ENCODE data around the gene HERC2. TPM values are rescaled to one million over a fixed set of nuclear protein-coding genes. Genes with fewer than 3 reads are reported as not detected.

Gene HERC2
- total and polyA plus RNA-seq, 12 donors: 24.4 to 77.0 (median 60.3) TPM

- no peak for DNase-seq
- Histone ChIP-seq H3K9me3 (no peaks in the 10 kb centered on the region), H3K4me3 (no peak overlapping the region), H3K27me3 (no peaks in the 10 kb centered on the region), H3K27ac (no peak overlapping the region), H3K36me3 (peaks cover 0 to 100% (median 54%) of the 10 kb centered on the region in 9 donors), H3K4me1 (no peaks in the 10 kb centered on the region)
- 86 to 94% methylated on average over 13 of the region's 13 CpGs for WGBS, 2 donors
- TF ChIP-seq CTCF (IDR thresholded peaks at IDR 0.05): no peak
- intact Hi-C loops (cut with DNase I): no loop called here
- no peak for ATAC-seq
These were observed 206.1 kb downstream of the HERC2 start for GRCh38 chr15:28115871-28116270.

DNA sequence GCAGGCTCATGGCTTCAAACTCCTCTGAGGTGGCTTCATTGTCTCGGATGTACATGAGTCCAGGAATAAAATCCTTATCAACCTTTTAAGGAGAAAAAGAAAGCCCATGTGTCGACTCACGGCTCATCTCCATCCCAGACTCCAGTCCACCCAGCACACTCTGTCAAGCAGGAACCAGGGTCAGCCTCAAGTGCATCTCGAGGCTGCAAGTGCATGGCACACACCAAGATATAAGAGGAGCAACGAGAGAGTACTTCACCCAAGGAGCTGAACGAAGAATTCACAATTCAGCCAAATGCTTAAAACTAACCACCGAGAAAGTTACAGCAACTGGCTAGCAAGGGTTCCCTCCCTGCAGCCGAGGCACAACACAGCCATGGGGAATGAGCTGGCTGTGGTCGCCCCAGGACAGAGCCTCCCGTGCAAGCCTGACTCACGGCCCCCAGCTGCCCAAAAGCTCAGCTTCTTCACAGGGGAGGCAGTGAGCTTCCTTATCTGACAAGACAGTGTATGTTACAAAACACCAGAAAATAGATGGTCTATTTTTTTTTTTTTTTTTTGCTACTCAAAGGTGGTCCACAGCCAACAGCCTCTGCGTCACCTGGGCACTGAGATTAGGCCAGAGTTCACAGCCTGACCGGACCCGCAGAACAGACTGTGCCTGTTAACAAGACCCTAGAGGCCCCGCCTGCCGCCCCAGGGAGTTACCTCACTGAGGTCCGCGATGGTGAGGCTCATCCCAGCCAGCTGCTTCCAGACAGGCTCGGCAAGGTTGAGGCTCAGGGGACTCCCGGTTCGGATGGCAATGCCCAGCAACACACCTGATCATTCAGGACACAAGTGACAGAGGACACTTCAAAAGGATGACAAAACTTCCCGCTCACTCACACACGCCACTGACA, 207.0 kb downstream of the HERC2 start:
- Histone ChIP-seq H3K4me3 (no peak overlapping the region), H3K36me3 (peaks cover 0 to 95% (median 46%) of the 10 kb centered on the region in 9 donors), H3K9me3 (no peaks in the 10 kb centered on the region), H3K4me1 (no peaks in the 10 kb centered on the region), H3K27ac (no peak overlapping the region), H3K27me3 (no peaks in the 10 kb centered on the region)
- DNase-seq (no peak), ATAC-seq (no peak)
- whole genome bisulfite sequencing, 2 donors: 93 to 95% methylated on average over 23 of the region's 23 CpGs
- TF ChIP-seq CTCF (IDR thresholded peaks at IDR 0.05): no peak
- intact Hi-C loops (cut with DNase I): no loop called here

DNA sequence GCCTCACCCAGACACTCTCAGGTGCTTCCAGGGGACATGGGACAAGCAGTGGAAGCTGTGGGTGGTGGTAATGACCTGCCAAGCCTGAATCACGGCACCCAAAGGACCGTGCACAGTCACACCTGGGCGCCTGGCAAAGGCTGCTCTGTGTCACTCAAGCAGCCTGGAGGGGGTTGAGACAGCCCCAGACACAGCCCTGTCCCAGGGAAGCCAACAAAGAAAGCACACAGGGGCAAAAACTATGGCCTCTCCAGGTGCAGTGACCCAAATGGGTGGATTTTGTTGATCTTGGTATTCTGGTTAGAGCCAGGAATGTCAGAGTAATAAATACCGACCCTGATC, 207.9 kb downstream of the HERC2 start:
- intact Hi-C loops (cut with DNase I): no loop called here
- TF ChIP-seq CTCF (IDR thresholded peaks at IDR 0.05): no peak
- ATAC-seq: no peak

DNA sequence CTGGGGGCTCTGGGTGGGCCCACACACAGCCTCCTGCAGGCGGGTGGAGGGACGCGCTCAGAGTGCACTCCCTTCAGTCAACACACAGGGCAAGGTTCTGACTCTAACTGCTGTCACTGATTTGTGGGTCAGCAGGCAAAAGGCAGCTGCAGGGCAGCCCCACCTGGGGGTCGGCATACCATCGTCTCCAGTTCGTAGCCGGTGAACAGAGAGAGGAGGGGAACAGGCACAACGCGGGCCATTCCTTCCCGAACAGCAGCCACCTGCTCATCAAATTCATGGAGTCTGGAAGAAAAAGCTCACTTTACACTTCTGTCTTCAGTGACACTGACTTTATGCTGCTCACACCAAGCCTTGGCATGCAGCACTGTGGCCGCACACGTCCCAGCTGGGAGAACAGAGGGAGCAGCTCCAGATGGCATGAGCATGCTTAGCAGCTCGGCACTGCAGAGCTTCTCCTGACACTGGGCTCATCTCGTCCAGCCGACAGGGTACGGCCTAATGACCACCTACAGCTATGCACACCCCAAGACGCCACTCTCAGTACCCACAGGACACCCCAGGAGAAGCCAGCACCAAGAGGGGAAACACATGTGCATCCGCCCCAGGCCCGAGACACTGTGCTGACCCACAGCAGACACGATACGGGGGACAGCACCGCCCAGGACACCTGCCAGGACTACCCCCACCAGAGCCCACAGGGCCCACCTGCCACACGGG, 208.4 kb downstream of the HERC2 start:
- no peak for TF ChIP-seq CTCF (IDR thresholded peaks at IDR 0.05)
- Histone ChIP-seq H3K27me3 (no peaks in the 10 kb centered on the region), H3K27ac (no peak overlapping the region), H3K9me3 (no peaks in the 10 kb centered on the region), H3K4me3 (no peak overlapping the region), H3K36me3 (peaks cover 0 to 81% (median 44%) of the 10 kb centered on the region in 9 donors), H3K4me1 (no peaks in the 10 kb centered on the region)
- no peak for DNase-seq
- no peak for ATAC-seq
- intact Hi-C loops (cut with DNase I): no loop called here
- WGBS, 2 donors: 95 to 97% methylated on average over 23 of the region's 23 CpGs

More for the DNA sequence above, 207.9 kb downstream of the HERC2 start:
- Histone ChIP-seq H3K27ac (no peak overlapping the region), H3K9me3 (no peaks in the 10 kb centered on the region), H3K4me3 (no peak overlapping the region), H3K27me3 (no peaks in the 10 kb centered on the region), H3K4me1 (no peaks in the 10 kb centered on the region), H3K36me3 (peaks cover 0 to 86% (median 46%) of the 10 kb centered on the region in 9 donors)
- 95 to 97% methylated on average over 4 of the region's 4 CpGs for WGBS, 2 donors
- DNase-seq: no peak

Measured in heart right ventricle (tissue), 16 donors.